ENCODE data around the gene CAPN13. TPM values are rescaled to one million over a fixed set of nuclear protein-coding genes. Genes with fewer than 3 reads are reported as not detected.

Gene CAPN13
- polyA plus RNA-seq, 1 donor (not counting 4 experiments of a cell fraction or from before 2014, with no cell fraction given): not detected

- no peaks in the 10 kb centered on the region for H3K9me3 ChIP-seq (ENCODE audit: control insufficient read depth, low read depth, low read length)
- H3K4me1 ChIP-seq (ENCODE audit: control insufficient read depth, extremely low read depth, insufficient read depth, low read length): no peaks in the 10 kb centered on the region
- FAIRE-seq (no peak), DNase-seq (ENCODE audit: low read depth, low spot score) (no peak)
- no peaks in the 10 kb centered on the region for H3K36me3 ChIP-seq (ENCODE audit: control insufficient read depth in 2 of 2, extremely low read depth in 1 of 2, insufficient read depth in 2 of 2, low read length in 2 of 2)
- H3K4me2 ChIP-seq (ENCODE audit: control insufficient read depth, extremely low read depth, insufficient read depth, low read depth, low read length): no peak overlapping the region
- TF ChIP-seq EZH2 (IDR thresholded peaks at IDR 0.05; ENCODE audit: low read length): no peak
- TF ChIP-seq, protein P1, sequence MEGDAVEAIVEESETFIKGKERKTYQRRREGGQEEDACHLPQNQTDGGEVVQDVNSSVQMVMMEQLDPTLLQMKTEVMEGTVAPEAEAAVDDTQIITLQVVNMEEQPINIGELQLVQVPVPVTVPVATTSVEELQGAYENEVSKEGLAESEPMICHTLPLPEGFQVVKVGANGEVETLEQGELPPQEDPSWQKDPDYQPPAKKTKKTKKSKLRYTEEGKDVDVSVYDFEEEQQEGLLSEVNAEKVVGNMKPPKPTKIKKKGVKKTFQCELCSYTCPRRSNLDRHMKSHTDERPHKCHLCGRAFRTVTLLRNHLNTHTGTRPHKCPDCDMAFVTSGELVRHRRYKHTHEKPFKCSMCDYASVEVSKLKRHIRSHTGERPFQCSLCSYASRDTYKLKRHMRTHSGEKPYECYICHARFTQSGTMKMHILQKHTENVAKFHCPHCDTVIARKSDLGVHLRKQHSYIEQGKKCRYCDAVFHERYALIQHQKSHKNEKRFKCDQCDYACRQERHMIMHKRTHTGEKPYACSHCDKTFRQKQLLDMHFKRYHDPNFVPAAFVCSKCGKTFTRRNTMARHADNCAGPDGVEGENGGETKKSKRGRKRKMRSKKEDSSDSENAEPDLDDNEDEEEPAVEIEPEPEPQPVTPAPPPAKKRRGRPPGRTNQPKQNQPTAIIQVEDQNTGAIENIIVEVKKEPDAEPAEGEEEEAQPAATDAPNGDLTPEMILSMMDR (optimal IDR thresholded peaks at IDR 0.05 in 1 of 3, IDR thresholded peaks at IDR 0.05 in 1 of 3, conservative IDR thresholded peaks at IDR 0.05 in 1 of 3; ENCODE audit: extremely low read depth in 1 of 3, insufficient read depth in 2 of 3, low read length in 3 of 3): no peak
- peaks cover 23% of the 10 kb centered on the region for H3K27me3 ChIP-seq (ENCODE audit: control insufficient read depth, extremely low read depth, insufficient read depth, low read length)
- dilution Hi-C loops (cut with MboI; ENCODE audit: extremely low pct_ligation_motif_present, low sequenced_read_pairs): no loop called here
- no peaks in the 10 kb centered on the region for H3K79me2 ChIP-seq (ENCODE audit: control insufficient read depth, insufficient read depth, low read length)
- H2AFZ ChIP-seq (ENCODE audit: control insufficient read depth, low read length): no peak overlapping the region
- no peaks in the 10 kb centered on the region for H3K9me1 ChIP-seq (ENCODE audit: control insufficient read depth, extremely low read depth, insufficient read depth, low read length)
- no peak overlapping the region for H3K9ac ChIP-seq (ENCODE audit: control insufficient read depth, extremely low read depth, insufficient read depth, low read length)
- no peak overlapping the region for H3K27ac ChIP-seq (ENCODE audit: control insufficient read depth, insufficient read depth, low read length)
- H3K4me3 ChIP-seq (ENCODE audit: control insufficient read depth in 2 of 3, extremely low read depth in 1 of 3, insufficient read depth in 2 of 3, low read depth in 1 of 3, low read length in 3 of 3): no peak overlapping the region
- no peaks in the 10 kb centered on the region for H4K20me1 ChIP-seq (ENCODE audit: control insufficient read depth, extremely low read depth, insufficient read depth, low read length)
Observed at GRCh38 chr2:30722936-30723725, 84.1 kb downstream of the CAPN13 start.

DNA sequence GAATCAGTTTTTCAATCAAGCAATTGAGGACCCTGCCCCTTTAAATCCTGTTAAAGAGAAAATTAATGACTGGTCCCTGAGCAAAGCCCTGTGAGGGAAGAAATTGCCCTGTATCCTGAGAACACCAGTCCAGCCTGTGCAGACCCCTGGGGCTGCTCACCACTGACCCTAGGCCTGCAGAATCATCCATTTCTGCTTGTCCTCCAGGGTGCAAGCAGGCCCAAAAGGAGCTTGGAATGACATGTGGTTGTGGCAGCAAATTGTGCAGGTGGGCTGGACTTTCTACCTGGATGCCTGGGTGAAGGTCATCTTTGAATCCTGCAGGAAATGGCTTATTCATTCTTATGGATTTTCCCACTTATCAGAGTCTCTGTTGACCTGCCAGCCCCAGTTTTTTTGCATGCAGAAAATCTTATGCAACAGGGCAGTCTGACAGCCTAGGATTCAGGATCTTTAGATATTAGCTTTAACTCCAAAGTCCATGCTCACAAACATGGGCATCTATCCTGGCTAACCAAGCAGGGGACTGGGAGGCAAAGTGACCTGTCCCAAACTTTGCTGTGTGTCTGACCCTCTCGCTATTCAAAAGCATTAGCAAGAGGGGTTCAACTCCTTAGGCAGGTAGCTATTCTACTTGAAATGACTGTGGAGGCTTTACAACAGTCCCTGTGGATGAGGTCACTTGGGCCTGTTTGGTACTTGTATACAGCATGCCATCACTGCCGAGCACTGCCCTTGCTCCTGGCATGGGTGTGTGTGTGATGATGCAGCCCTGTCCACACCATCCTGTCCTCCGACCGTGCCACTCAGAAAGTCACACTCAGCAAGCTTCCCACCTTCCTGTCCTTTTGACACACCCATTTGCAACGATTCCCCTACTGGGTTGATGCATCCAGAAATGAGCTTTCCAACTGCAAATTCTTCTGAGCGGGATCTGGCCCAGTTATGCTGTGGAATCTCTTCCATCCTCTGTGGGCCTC lies 85.3 kb downstream of the CAPN13 start:
- Histone ChIP-seq H3K9ac (ENCODE audit: control insufficient read depth, extremely low read depth, insufficient read depth, low read length) (no peak overlapping the region), H3K27ac (ENCODE audit: control insufficient read depth, insufficient read depth, low read length) (no peak overlapping the region), H3K9me1 (ENCODE audit: control insufficient read depth, extremely low read depth, insufficient read depth, low read length) (no peaks in the 10 kb centered on the region), H3K27me3 (ENCODE audit: control insufficient read depth, extremely low read depth, insufficient read depth, low read length) (peaks cover 21% of the 10 kb centered on the region), H2AFZ (ENCODE audit: control insufficient read depth, low read length) (no peak overlapping the region), H3K4me3 (ENCODE audit: control insufficient read depth in 2 of 3, extremely low read depth in 1 of 3, insufficient read depth in 2 of 3, low read depth in 1 of 3, low read length in 3 of 3) (no peak overlapping the region), H4K20me1 (ENCODE audit: control insufficient read depth, extremely low read depth, insufficient read depth, low read length) (no peaks in the 10 kb centered on the region), H3K4me2 (ENCODE audit: control insufficient read depth, extremely low read depth, insufficient read depth, low read depth, low read length) (no peak overlapping the region), H3K4me1 (ENCODE audit: control insufficient read depth, extremely low read depth, insufficient read depth, low read length) (no peaks in the 10 kb centered on the region), H3K9me3 (ENCODE audit: control insufficient read depth, low read depth, low read length) (no peaks in the 10 kb centered on the region), H3K36me3 (ENCODE audit: control insufficient read depth in 2 of 2, extremely low read depth in 1 of 2, insufficient read depth in 2 of 2, low read length in 2 of 2) (no peaks in the 10 kb centered on the region), H3K79me2 (ENCODE audit: control insufficient read depth, insufficient read depth, low read length) (no peaks in the 10 kb centered on the region)
- DNase-seq (ENCODE audit: low read depth, low spot score) (no peak), FAIRE-seq (no peak)
- TF ChIP-seq EZH2 (IDR thresholded peaks at IDR 0.05; ENCODE audit: low read length): no peak
- TF ChIP-seq, protein P1 (optimal IDR thresholded peaks at IDR 0.05 in 1 of 3, IDR thresholded peaks at IDR 0.05 in 1 of 3, conservative IDR thresholded peaks at IDR 0.05 in 1 of 3; ENCODE audit: extremely low read depth in 1 of 3, insufficient read depth in 2 of 3, low read length in 3 of 3): no peak
- dilution Hi-C loops (cut with MboI; ENCODE audit: extremely low pct_ligation_motif_present, low sequenced_read_pairs): no loop called here

Measured in keratinocyte (primary cell).